ENCODE results near the gene DNMBP.
"Not testable (repeated sequence)": the region's sequence is repeated elsewhere in the genome, so short reads cannot be mapped to it uniquely, and the experiment has no call there.

Gene DNMBP

GRCh38 chr10:99895867-99896266, 113.9 kb downstream of the DNMBP start:
- Mint-ChIP-seq H3K27me3 (no peaks in the 10 kb centered on the region), H3K36me3 (peaks cover 71% of the 10 kb centered on the region), H3K4me3 (no peak overlapping the region), H3K4me1 (no peaks in the 10 kb centered on the region), H3K9me3 (no peaks in the 10 kb centered on the region), H3K27ac (no peak overlapping the region)
- no peak for ATAC-seq

- not testable (repeated sequence) for H3K27me3 Mint-ChIP-seq, ATAC-seq, H3K4me3 Mint-ChIP-seq, H3K27ac Mint-ChIP-seq, H3K4me1 Mint-ChIP-seq, H3K9me3 Mint-ChIP-seq
- peaks cover 71% of the 10 kb centered on the region for H3K36me3 Mint-ChIP-seq
Observed at GRCh38 chr10:99895066-99895465, 114.7 kb downstream of the DNMBP start.

GRCh38 chr10:99894613-99895012, 115.1 kb downstream of the DNMBP start:
- Mint-ChIP-seq H3K36me3 (peaks cover 66% of the 10 kb centered on the region), H3K27me3 (no peaks in the 10 kb centered on the region), H3K9me3 (no peaks in the 10 kb centered on the region), H3K4me3 (no peak overlapping the region), H3K4me1 (no peaks in the 10 kb centered on the region), H3K27ac (no peak overlapping the region)
- ATAC-seq: no peak

GRCh38 chr10:99888622-99889021, 121.1 kb downstream of the DNMBP start:
- no peak overlapping the region for H3K4me3 Mint-ChIP-seq
- no peak for ATAC-seq
- no peaks in the 10 kb centered on the region for H3K9me3 Mint-ChIP-seq
- H3K27ac Mint-ChIP-seq: no peak overlapping the region
- no peaks in the 10 kb centered on the region for H3K27me3 Mint-ChIP-seq
- no peaks in the 10 kb centered on the region for H3K4me1 Mint-ChIP-seq
- peaks cover 55% of the 10 kb centered on the region for H3K36me3 Mint-ChIP-seq

GRCh38 chr10:99883523-99883922, 126.2 kb downstream of the DNMBP start:
- Mint-ChIP-seq H3K36me3 (peaks cover 77% of the 10 kb centered on the region), H3K4me3 (no peak overlapping the region), H3K27me3 (no peaks in the 10 kb centered on the region), H3K27ac (no peak overlapping the region), H3K4me1 (no peaks in the 10 kb centered on the region), H3K9me3 (no peaks in the 10 kb centered on the region)
- no peak for ATAC-seq

- H3K4me1 Mint-ChIP-seq: no peaks in the 10 kb centered on the region
- H3K27ac Mint-ChIP-seq: no peak overlapping the region
- H3K9me3 Mint-ChIP-seq: no peaks in the 10 kb centered on the region
- ATAC-seq: no peak
- no peak overlapping the region for H3K4me3 Mint-ChIP-seq
- no peaks in the 10 kb centered on the region for H3K27me3 Mint-ChIP-seq
- peaks cover 78% of the 10 kb centered on the region for H3K36me3 Mint-ChIP-seq
Observed at GRCh38 chr10:99881371-99881770, 128.4 kb downstream of the DNMBP start.

- Mint-ChIP-seq H3K36me3 (peaks cover 78% of the 10 kb centered on the region), H3K27ac (no peak overlapping the region), H3K4me3 (no peak overlapping the region), H3K27me3 (no peaks in the 10 kb centered on the region), H3K9me3 (no peaks in the 10 kb centered on the region), H3K4me1 (no peaks in the 10 kb centered on the region)
- ATAC-seq: no peak
Observed at GRCh38 chr10:99880080-99880835, 129.5 kb downstream of the DNMBP start.

GRCh38 chr10:99875473-99875872, 134.3 kb downstream of the DNMBP start:
- Mint-ChIP-seq H3K36me3 (peaks cover 50% of the 10 kb centered on the region), H3K4me3 (no peak overlapping the region), H3K27ac (no peak overlapping the region), H3K4me1 (peaks cover 1% of the 10 kb centered on the region), H3K9me3 (no peaks in the 10 kb centered on the region), H3K27me3 (peaks cover 12% of the 10 kb centered on the region)
- ATAC-seq: no peak

- H3K27ac Mint-ChIP-seq: no peak overlapping the region
- no peak overlapping the region for H3K4me3 Mint-ChIP-seq
- H3K4me1 Mint-ChIP-seq: peaks cover 7% of the 10 kb centered on the region
- H3K27me3 Mint-ChIP-seq: peaks cover 21% of the 10 kb centered on the region
- ATAC-seq: no peak
- H3K9me3 Mint-ChIP-seq: no peaks in the 10 kb centered on the region
- H3K36me3 Mint-ChIP-seq: peaks cover 41% of the 10 kb centered on the region
Observed at GRCh38 chr10:99874341-99875085, 135.2 kb downstream of the DNMBP start.

- Mint-ChIP-seq H3K4me3 (no peak overlapping the region), H3K27me3 (peaks cover 28% of the 10 kb centered on the region), H3K36me3 (peaks cover 34% of the 10 kb centered on the region), H3K4me1 (peaks cover 7% of the 10 kb centered on the region), H3K27ac (no peak overlapping the region), H3K9me3 (no peaks in the 10 kb centered on the region)
- ATAC-seq: no peak
Observed at GRCh38 chr10:99873846-99874245, 135.9 kb downstream of the DNMBP start.

- no peak overlapping the region for H3K4me3 Mint-ChIP-seq
- no peak overlapping the region for H3K27ac Mint-ChIP-seq
- H3K36me3 Mint-ChIP-seq: peaks cover 23% of the 10 kb centered on the region
- peaks cover 41% of the 10 kb centered on the region for H3K27me3 Mint-ChIP-seq
- ATAC-seq: no peak
- peaks cover 5% of the 10 kb centered on the region for H3K9me3 Mint-ChIP-seq
- peaks cover 7% of the 10 kb centered on the region for H3K4me1 Mint-ChIP-seq
Observed at GRCh38 chr10:99872367-99873162, 137.2 kb downstream of the DNMBP start.

- Mint-ChIP-seq H3K27me3 (peaks cover 64% of the 10 kb centered on the region), H3K9me3 (peaks cover 16% of the 10 kb centered on the region), H3K27ac (no peak overlapping the region), H3K36me3 (peaks cover 17% of the 10 kb centered on the region), H3K4me3 (no peak overlapping the region), H3K4me1 (peaks cover 7% of the 10 kb centered on the region)
- ATAC-seq: no peak
Observed at GRCh38 chr10:99870123-99870730, 139.5 kb downstream of the DNMBP start.

GRCh38 chr10:99869581-99870122, 140.1 kb downstream of the DNMBP start:
- no peak overlapping the region for H3K4me3 Mint-ChIP-seq
- no peak for ATAC-seq
- peaks cover 67% of the 10 kb centered on the region for H3K27me3 Mint-ChIP-seq
- peaks cover 16% of the 10 kb centered on the region for H3K9me3 Mint-ChIP-seq
- H3K27ac Mint-ChIP-seq: no peak overlapping the region
- peaks cover 17% of the 10 kb centered on the region for H3K36me3 Mint-ChIP-seq
- peaks cover 7% of the 10 kb centered on the region for H3K4me1 Mint-ChIP-seq

- ATAC-seq, H3K4me3 Mint-ChIP-seq, H3K27ac Mint-ChIP-seq, H3K4me1 Mint-ChIP-seq: not testable (repeated sequence)
- H3K36me3 Mint-ChIP-seq: peaks cover 17% of the 10 kb centered on the region
- peaks cover 75% of the 10 kb centered on the region for H3K27me3 Mint-ChIP-seq
- H3K9me3 Mint-ChIP-seq: peaks cover 16% of the 10 kb centered on the region
Observed at GRCh38 chr10:99867250-99867649, 142.5 kb downstream of the DNMBP start.

Data from stimulated activated memory B cell treated with anti-CD40 and anti-IgM and Interleukin-4, amounts not matched to agents 10 μg/mL and 1 μg/mL and 100 μg/mL, for 72 hours (primary cell).